Tibial artery (tissue), 4 donors: ENCODE results near the gene C3.

ENCODE experiments used
- DNase-seq, 2 donors: peaks; one replicate each; pipeline ENCODE4 v3.0.0-alpha.2; 2019
- H3K27ac ChIP-seq, 2 donors: fragments of 200-600 bp; sonication (generic) in 1 of 2; 1 replicate in 1 of 2; 2 replicates in 1 of 2; pipeline ENCODE4 v1.5.1; 2018 to 2019; ENCODE audit warnings: mild to moderate bottlenecking in 1 of 2
- H3K27me3 ChIP-seq, 2 donors: fragments of 200-600 bp; sonication (generic) in 1 of 2; one replicate each; pipeline versions ENCODE4 v1.5.1 to v1.6.0; 2016 to 2019
- H3K36me3 ChIP-seq, 3 donors: fragments of 200-600 bp; sonication (generic) in 2 of 3; one replicate each; pipeline ENCODE4 v1.5.1; 2016 to 2019; ENCODE audit warnings: mild to moderate bottlenecking in 2 of 3
- H3K4me1 ChIP-seq, 4 donors: fragments of 200-600 bp; sonication (generic) in 2 of 4; 1 replicate in 3 of 4; 2 replicates in 1 of 4; pipeline ENCODE4 v1.5.1; 2016 to 2019
- H3K4me3 ChIP-seq, 2 donors: fragments of 200-600 bp; sonication (generic) in 1 of 2; 1 replicate in 1 of 2; 2 replicates in 1 of 2; pipeline ENCODE4 v1.5.1; 2018 to 2019; ENCODE audit warnings: mild to moderate bottlenecking in 2 of 2
- H3K9me3 ChIP-seq, 3 donors: fragments of 200-600 bp; sonication (generic) in 1 of 3; one replicate each; pipeline ENCODE4 v1.5.1; 2016 to 2019
- CTCF ChIP-seq, 2 experiments: fragments of 200-600 bp in 1 of 2; fragments of 450-650 bp in 1 of 2; IDR thresholded peaks; one replicate each; pipeline ENCODE4 v1.5.1; 2017 to 2019; ENCODE audit warnings: antibody characterized with exemption in 2 of 2, mild to moderate bottlenecking in 1 of 2, moderate library complexity in 1 of 2
- intact Hi-C: fragments of 100-400 bp; cut with DNase I; formaldehyde crosslinking; loops from one replicate; pipeline ENCODE4 v1.15.0; 2023; ENCODE audit warnings: low total_unique reads

C3 gene

DNA sequence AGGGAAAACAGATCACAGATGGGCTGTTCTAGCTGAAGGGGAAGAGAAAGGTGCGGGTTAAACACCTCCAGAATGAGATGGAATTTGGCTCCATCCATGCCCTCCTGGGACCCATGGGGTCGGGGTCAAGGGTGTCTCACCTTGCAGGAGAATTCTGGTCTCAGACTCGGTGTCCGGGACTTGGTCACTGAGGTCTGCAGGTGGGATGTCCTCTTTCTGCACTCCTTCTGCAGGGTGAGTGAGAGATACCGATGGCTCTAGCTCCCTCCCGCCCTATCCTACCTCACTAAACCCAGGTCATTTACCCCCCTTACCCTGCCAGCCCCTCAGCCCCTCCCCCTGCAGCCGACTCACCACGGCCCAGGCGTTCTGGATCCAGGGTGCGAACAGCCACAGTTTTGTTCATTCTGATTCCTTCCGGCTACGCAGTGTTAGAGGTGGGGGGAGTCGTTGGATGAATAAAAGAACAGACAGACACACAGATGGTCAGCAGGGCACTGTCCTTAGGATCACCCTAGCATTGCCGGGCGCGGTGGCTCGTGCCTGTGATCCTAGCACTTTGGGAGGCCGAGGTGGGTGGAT lies 24.1 kb downstream of the C3 start:
- intact Hi-C loops: no loop called here
- H3K4me3 ChIP-seq: no peak overlapping the region
- peaks cover 0 to 14% of the 10 kb centered on the region in 2 donors for H3K27me3 ChIP-seq
- no peak for DNase-seq
- TF ChIP-seq CTCF (IDR thresholded peaks at IDR 0.05): no peak
- H3K36me3 ChIP-seq: peaks cover 0 to 6% (median 0%) of the 10 kb centered on the region in 3 donors
- no peaks in the 10 kb centered on the region for H3K4me1 ChIP-seq
- H3K9me3 ChIP-seq: no peaks in the 10 kb centered on the region
- no peak overlapping the region for H3K27ac ChIP-seq

- DNase-seq: no peak
- Histone ChIP-seq H3K9me3 (no peaks in the 10 kb centered on the region), H3K27me3 (peaks cover 0 to 17% of the 10 kb centered on the region in 2 donors), H3K36me3 (peaks cover 0 to 6% (median 0%) of the 10 kb centered on the region in 3 donors), H3K4me3 (no peak overlapping the region), H3K4me1 (no peaks in the 10 kb centered on the region), H3K27ac (no peak overlapping the region)
- no peak for TF ChIP-seq CTCF (IDR thresholded peaks at IDR 0.05)
- intact Hi-C loops: no loop called here
Observed at GRCh38 chr19:6694147-6694815, 26.2 kb downstream of the C3 start.

GRCh38 chr19:6693681-6694080 lies 26.8 kb downstream of the C3 start:
- no peak for TF ChIP-seq CTCF (IDR thresholded peaks at IDR 0.05)
- Histone ChIP-seq H3K9me3 (no peaks in the 10 kb centered on the region), H3K36me3 (peaks cover 0 to 6% (median 0%) of the 10 kb centered on the region in 3 donors), H3K4me3 (no peak overlapping the region), H3K4me1 (no peaks in the 10 kb centered on the region), H3K27ac (no peak overlapping the region), H3K27me3 (peaks cover 0 to 17% of the 10 kb centered on the region in 2 donors)
- intact Hi-C loops: no loop called here
- no peak for DNase-seq

GRCh38 chr19:6693056-6693471 lies 27.4 kb downstream of the C3 start:
- intact Hi-C loops: no loop called here
- no peaks in the 10 kb centered on the region for H3K4me1 ChIP-seq

DNA sequence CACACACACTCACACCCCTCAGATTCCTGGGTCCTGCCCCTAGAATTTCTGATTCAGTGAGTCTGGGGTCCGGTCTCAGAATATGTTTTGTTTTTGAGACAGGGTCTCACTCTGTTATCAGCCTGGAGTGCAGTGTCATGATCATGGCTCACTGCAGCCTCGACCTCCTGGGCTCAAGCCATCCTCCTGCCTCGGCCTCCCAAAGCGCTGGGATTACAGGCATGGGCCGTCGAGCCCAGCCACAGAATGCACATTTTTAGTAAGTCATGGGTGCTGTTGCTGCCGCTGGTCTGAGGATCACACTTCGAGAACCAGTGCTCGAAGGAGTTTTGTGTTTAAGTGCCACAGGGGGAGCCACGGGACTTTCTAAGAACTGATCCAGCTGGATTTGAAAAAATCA lies 28.4 kb downstream of the C3 start:
- peaks cover 0 to 17% of the 10 kb centered on the region in 2 donors for H3K27me3 ChIP-seq
- intact Hi-C loops: no loop called here
- peaks cover 0 to 6% (median 0%) of the 10 kb centered on the region in 3 donors for H3K36me3 ChIP-seq
- no peaks in the 10 kb centered on the region for H3K9me3 ChIP-seq
- no peak for DNase-seq
- H3K27ac ChIP-seq: no peak overlapping the region
- H3K4me1 ChIP-seq: no peaks in the 10 kb centered on the region
- H3K4me3 ChIP-seq: no peak overlapping the region
- TF ChIP-seq CTCF (IDR thresholded peaks at IDR 0.05): no peak

More at GRCh38 chr19:6693056-6693471, 27.4 kb downstream of the C3 start:
- Histone ChIP-seq H3K4me3 (no peak overlapping the region), H3K27ac (no peak overlapping the region), H3K27me3 (peaks cover 0 to 17% of the 10 kb centered on the region in 2 donors), H3K9me3 (no peaks in the 10 kb centered on the region), H3K36me3 (peaks cover 0 to 6% (median 0%) of the 10 kb centered on the region in 3 donors)
- no peak for DNase-seq
- TF ChIP-seq CTCF (IDR thresholded peaks at IDR 0.05): no peak
